Measurements from ENCODE around the gene OSBP. TPM values are rescaled to one million over a fixed set of nuclear protein-coding genes. Genes with fewer than 3 reads are reported as not detected.
"Not testable (repeated sequence)": the region's sequence is repeated elsewhere in the genome, so short reads cannot be mapped to it uniquely, and the experiment has no call there.

OSBP gene
- total RNA-seq, 1 donor from 2014 or later = 38.0 TPM

- CTCF ChIA-PET = interaction anchor here (1.5 kb wide), 1 partner anchor 14 kb away, joined by 4 read pairs; no protein-coding TSS in a partner anchor
- H3K36me3 Mint-ChIP-seq (ENCODE audit: low read depth) = peaks cover 9% of the 10 kb centered on the region
- no peak for TF ChIP-seq CTCF (IDR thresholded peaks at IDR 0.05)
- H3K27me3 Mint-ChIP-seq = no peaks in the 10 kb centered on the region
- H3K4me3 Mint-ChIP-seq = peak overlapping the region; percentile 87
- no peaks in the 10 kb centered on the region for H3K9me3 Mint-ChIP-seq
- H3K4me1 Mint-ChIP-seq = peaks cover 44% of the 10 kb centered on the region
- intact Hi-C loops (cut with micrococcal nuclease) = loop anchor here (1.0 to 10.0 kb wide), 5 partner anchors 8 to 1887 kb away; partner anchors contain the start of genes DTX4, LPXN, ZDHHC5 and ZFP91
- DNase-seq (no peak), ATAC-seq (ENCODE audit: low read depth) (no peak)
- H3K27ac Mint-ChIP-seq = peak overlapping the region; percentile 94
- POLR2A ChIA-PET = interaction anchor here (0.6 to 3.1 kb wide), 7 partner anchors 9 to 1563 kb away, joined by 3 to 19 read pairs (median 7); partner anchors contain the start of gene OSBP
Observed at GRCh38 chr11:59551659-59552521, 63.7 kb downstream of the OSBP start.

- peaks cover 38% of the 10 kb centered on the region for H3K4me1 Mint-ChIP-seq
- H3K4me3 Mint-ChIP-seq = peak overlapping the region; percentile 87
- DNase-seq = peak; percentile 60
- peaks cover 9% of the 10 kb centered on the region for H3K36me3 Mint-ChIP-seq (ENCODE audit: low read depth)
- H3K9me3 Mint-ChIP-seq = no peaks in the 10 kb centered on the region
- POLR2A ChIA-PET = interaction anchor here (0.6 to 3.1 kb wide), 6 partner anchors 9 to 1564 kb away, joined by 4 to 19 read pairs (median 12); partner anchors contain the start of gene OSBP
- TF ChIP-seq CTCF (IDR thresholded peaks at IDR 0.05) = no peak
- CTCF ChIA-PET = interaction anchor here (0.7 to 1.5 kb wide), 2 partner anchors 14 to 15 kb away, joined by 3 to 4 read pairs; no protein-coding TSS in a partner anchor
- H3K27me3 Mint-ChIP-seq = no peaks in the 10 kb centered on the region
- intact Hi-C loops (cut with micrococcal nuclease) = loop anchor here (1.0 to 10.0 kb wide), 9 partner anchors 9 to 1886 kb away; partner anchors contain the start of genes DTX4, LPXN, MRPL16 and OSBP
- peak overlapping the region; percentile 94 for H3K27ac Mint-ChIP-seq
- peak; percentile 48 for ATAC-seq (ENCODE audit: low read depth)
Observed at GRCh38 chr11:59550842-59551658, 64.5 kb downstream of the OSBP start.

GRCh38 chr11:59550368-59550841 lies 65.2 kb downstream of the OSBP start:
- peak overlapping the region; percentile 87 for H3K4me3 Mint-ChIP-seq
- H3K4me1 Mint-ChIP-seq = peaks cover 31% of the 10 kb centered on the region
- ChIA-PET CTCF (interaction anchor here (0.7 kb wide), 1 partner anchor 13 kb away, joined by 3 read pairs; no protein-coding TSS in a partner anchor), POLR2A (interaction anchor here (1.6 to 3.1 kb wide), 4 partner anchors 10 to 119 kb away, joined by 9 to 19 read pairs (median 16); partner anchors contain the start of genes OSBP and PATL1)
- DNase-seq (peak; percentile 75), ATAC-seq (ENCODE audit: low read depth) (peak; percentile 91)
- peaks cover 9% of the 10 kb centered on the region for H3K36me3 Mint-ChIP-seq (ENCODE audit: low read depth)
- intact Hi-C loops (cut with micrococcal nuclease) = loop anchor here (1.0 to 10.0 kb wide), 7 partner anchors 13 to 1886 kb away; partner anchors contain the start of genes DTX4, LPXN, MRPL16 and OSBP
- H3K9me3 Mint-ChIP-seq = no peaks in the 10 kb centered on the region
- TF ChIP-seq CTCF (IDR thresholded peaks at IDR 0.05) = peak; percentile 43
- H3K27me3 Mint-ChIP-seq = no peaks in the 10 kb centered on the region
- H3K27ac Mint-ChIP-seq = peak overlapping the region; percentile 94

- Mint-ChIP-seq H3K4me1 (peaks cover 25% of the 10 kb centered on the region), H3K27ac (no peak overlapping the region), H3K9me3 (no peaks in the 10 kb centered on the region), H3K36me3 (ENCODE audit: low read depth) (peaks cover 9% of the 10 kb centered on the region), H3K27me3 (no peaks in the 10 kb centered on the region), H3K4me3 (no peak overlapping the region)
- DNase-seq (no peak), ATAC-seq (ENCODE audit: low read depth) (no peak)
- intact Hi-C loops (cut with micrococcal nuclease) = no loop called here
- ChIA-PET CTCF (no interaction called here), POLR2A (interaction anchor here (0.8 kb wide), 1 partner anchor 20 kb away, joined by 3 read pairs; no protein-coding TSS in a partner anchor)
- no peak for TF ChIP-seq CTCF (IDR thresholded peaks at IDR 0.05)
Observed at GRCh38 chr11:59548309-59548656, 67.3 kb downstream of the OSBP start.

GRCh38 chr11:59547605-59548308 lies 67.8 kb downstream of the OSBP start:
- CTCF ChIA-PET; intact Hi-C loops (cut with micrococcal nuclease); H3K27ac Mint-ChIP-seq; H3K36me3 Mint-ChIP-seq (ENCODE audit: low read depth); DNase-seq; H3K9me3 Mint-ChIP-seq; H3K27me3 Mint-ChIP-seq; ATAC-seq (ENCODE audit: low read depth); H3K4me3 Mint-ChIP-seq: not testable (repeated sequence)
- peaks cover 23% of the 10 kb centered on the region for H3K4me1 Mint-ChIP-seq
- POLR2A ChIA-PET = interaction anchor here (0.7 kb wide), 1 partner anchor 18 kb away, joined by 3 read pairs; no protein-coding TSS in a partner anchor
